ENCODE measurements around the gene SH3PXD2A.
A peak's percentile ranks its signal among the peaks of the same experiment; 100 is the strongest.

SH3PXD2A gene

GRCh38 chr10:103600956-103601569 lies 254.3 kb downstream of the SH3PXD2A start:
- TF ChIP-seq, protein P1, sequence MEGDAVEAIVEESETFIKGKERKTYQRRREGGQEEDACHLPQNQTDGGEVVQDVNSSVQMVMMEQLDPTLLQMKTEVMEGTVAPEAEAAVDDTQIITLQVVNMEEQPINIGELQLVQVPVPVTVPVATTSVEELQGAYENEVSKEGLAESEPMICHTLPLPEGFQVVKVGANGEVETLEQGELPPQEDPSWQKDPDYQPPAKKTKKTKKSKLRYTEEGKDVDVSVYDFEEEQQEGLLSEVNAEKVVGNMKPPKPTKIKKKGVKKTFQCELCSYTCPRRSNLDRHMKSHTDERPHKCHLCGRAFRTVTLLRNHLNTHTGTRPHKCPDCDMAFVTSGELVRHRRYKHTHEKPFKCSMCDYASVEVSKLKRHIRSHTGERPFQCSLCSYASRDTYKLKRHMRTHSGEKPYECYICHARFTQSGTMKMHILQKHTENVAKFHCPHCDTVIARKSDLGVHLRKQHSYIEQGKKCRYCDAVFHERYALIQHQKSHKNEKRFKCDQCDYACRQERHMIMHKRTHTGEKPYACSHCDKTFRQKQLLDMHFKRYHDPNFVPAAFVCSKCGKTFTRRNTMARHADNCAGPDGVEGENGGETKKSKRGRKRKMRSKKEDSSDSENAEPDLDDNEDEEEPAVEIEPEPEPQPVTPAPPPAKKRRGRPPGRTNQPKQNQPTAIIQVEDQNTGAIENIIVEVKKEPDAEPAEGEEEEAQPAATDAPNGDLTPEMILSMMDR (IDR thresholded peaks at IDR 0.05; ENCODE audit: low read depth, low read length), result no peak
- H3K4me3 ChIP-seq (ENCODE audit: low read depth, low read length), result no peak overlapping the region

DNA sequence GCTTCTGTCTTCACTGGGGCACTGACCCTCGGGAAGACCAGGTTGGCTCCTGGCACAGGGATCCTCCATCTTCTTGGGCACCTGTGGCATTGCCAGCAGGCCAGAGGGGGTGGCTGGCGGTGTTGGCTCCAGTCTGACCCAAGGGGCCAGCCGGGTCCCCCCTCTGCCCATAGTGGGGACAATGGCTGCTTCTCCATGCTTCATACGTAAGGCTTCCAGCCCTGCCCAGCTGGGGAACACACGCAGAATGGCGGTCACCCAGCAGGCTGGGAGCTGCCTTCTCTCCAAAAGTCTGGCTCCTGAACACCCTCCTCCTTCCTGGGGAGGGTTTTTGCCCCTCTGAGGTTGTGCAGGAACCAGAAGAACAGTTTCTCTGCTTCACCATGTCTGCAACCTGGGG lies 255.1 kb downstream of the SH3PXD2A start:
- H3K4me3 ChIP-seq (ENCODE audit: low read depth, low read length), result no peak overlapping the region
- TF ChIP-seq, protein P1 (IDR thresholded peaks at IDR 0.05; ENCODE audit: low read depth, low read length), result no peak

GRCh38 chr10:103599907-103600306 lies 255.5 kb downstream of the SH3PXD2A start:
- no peak overlapping the region for H3K4me3 ChIP-seq (ENCODE audit: low read depth, low read length)
- TF ChIP-seq, protein P1 (IDR thresholded peaks at IDR 0.05; ENCODE audit: low read depth, low read length), result no peak

GRCh38 chr10:103599211-103599610 lies 256.2 kb downstream of the SH3PXD2A start:
- TF ChIP-seq, protein P1 (IDR thresholded peaks at IDR 0.05; ENCODE audit: low read depth, low read length), result no peak
- no peak overlapping the region for H3K4me3 ChIP-seq (ENCODE audit: low read depth, low read length)

- H3K4me3 ChIP-seq (ENCODE audit: low read depth, low read length), result no peak overlapping the region
- TF ChIP-seq, protein P1 (IDR thresholded peaks at IDR 0.05; ENCODE audit: low read depth, low read length), result peak; percentile 64
These were observed 256.7 kb downstream of the SH3PXD2A start for GRCh38 chr10:103598654-103599115.

DNA sequence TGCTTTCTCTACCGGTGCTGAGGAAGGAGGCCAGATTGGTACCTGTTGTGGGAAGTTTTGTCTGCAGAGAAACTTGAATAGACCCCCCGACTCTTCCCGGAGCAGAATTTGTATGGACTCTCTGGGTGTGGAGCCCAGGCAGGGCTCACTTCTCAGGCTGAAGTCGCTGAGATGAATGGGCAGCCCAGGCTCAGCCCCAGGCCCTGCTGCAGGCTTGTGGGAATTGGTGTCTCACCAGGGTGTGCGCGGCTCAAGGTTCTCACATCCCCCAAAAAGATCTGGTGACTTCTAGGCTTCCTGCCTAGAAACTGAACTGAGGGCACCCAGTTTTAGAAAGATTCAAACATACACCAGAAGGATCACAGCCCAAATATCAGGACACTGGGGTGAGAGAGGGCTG lies 258.4 kb downstream of the SH3PXD2A start:
- H3K4me3 ChIP-seq (ENCODE audit: low read depth, low read length), result no peak overlapping the region
- TF ChIP-seq, protein P1 (IDR thresholded peaks at IDR 0.05; ENCODE audit: low read depth, low read length), result no peak

DNA sequence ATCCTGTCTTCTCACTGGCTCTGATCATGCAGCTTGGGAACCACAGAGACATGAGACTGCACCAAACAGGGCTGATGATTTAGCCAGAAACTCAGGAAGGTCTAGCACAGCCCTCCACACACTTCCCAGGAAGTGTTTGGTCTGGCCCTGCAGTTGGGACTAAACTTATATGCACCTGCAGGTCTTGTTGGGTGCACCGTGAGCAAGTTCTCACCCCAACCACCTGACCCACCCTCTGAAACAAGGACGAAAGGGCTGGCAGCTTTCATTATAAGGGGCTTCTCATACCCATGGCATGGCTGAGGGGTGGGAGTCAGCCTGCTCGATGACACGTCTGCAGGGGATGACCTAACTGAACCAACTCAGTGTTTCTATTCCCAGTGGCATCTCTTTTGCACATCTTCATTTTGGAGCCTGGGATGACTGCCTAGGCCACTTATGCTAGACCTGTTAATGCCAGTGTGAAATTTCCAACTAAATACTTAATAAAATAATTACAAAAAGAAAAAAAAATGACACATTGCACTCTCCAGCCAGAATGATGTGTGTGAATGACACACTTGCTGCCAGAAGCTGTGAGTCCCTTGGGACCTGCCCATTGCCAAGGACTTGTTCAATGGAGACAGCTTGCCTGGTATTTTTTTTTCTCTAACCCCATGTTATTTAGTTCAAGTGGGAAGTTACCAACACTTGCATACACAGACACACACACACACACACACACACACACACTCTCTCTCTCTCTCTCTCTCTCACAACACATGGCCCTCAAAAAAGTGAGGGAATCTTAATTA lies 259.2 kb downstream of the SH3PXD2A start:
- no peak overlapping the region for H3K4me3 ChIP-seq (ENCODE audit: low read depth, low read length)
- TF ChIP-seq, protein P1 (IDR thresholded peaks at IDR 0.05; ENCODE audit: low read depth, low read length), result no peak
